Neural progenitor cell (in vitro differentiated cells): ENCODE data around the gene UPP2. TPM values are rescaled to one million over a fixed set of nuclear protein-coding genes. Genes with fewer than 3 reads are reported as not detected.

Experiments used
- DNase-seq: peaks from one replicate; pipeline ENCODE4 v3.0.0-alpha.2; 2016; ENCODE audit warnings: low spot score
- H2AFZ ChIP-seq: fragments of 200-600 bp; sonication (generic); replicated peaks from 2 replicates; pipeline ENCODE4 v1.6.1; 2016; ENCODE audit warnings: antibody characterized with exemption
- H3F3A ChIP-seq: fragments of 200-600 bp; sonication (generic); 2 replicates; pipeline ENCODE4 v1.6.1; 2016; ENCODE audit warnings: antibody characterized with exemption, low read depth
- H3K27ac ChIP-seq: fragments of 200-600 bp; sonication (generic); 2 replicates; pipeline ENCODE4 v1.5.1; 2016; ENCODE audit warnings: mild to moderate bottlenecking
- H3K27me3 ChIP-seq: fragments of 200-600 bp; sonication (generic); 2 replicates; pipeline ENCODE4 v1.6.1; 2016; ENCODE audit warnings: mild to moderate bottlenecking, moderate library complexity
- H3K36me3 ChIP-seq: fragments of 200-600 bp; sonication (generic); 2 replicates; pipeline ENCODE4 v1.5.1; 2016
- H3K4me1 ChIP-seq: fragments of 200-600 bp; sonication (generic); 2 replicates; pipeline ENCODE4 v1.6.1; 2016; ENCODE audit warnings: mixed run types
- H3K4me2 ChIP-seq: fragments of 200-600 bp; sonication (generic); 2 replicates; pipeline ENCODE4 v1.6.1; 2016
- H3K4me3 ChIP-seq: fragments of 200-600 bp; sonication (generic); 2 replicates; pipeline ENCODE4 v1.5.1; 2016
- H3K79me2 ChIP-seq: fragments of 200-600 bp; sonication (generic); 2 replicates; pipeline ENCODE4 v1.6.1; 2016; ENCODE audit warnings: low read depth
- H3K9ac ChIP-seq: fragments of 200-600 bp; sonication (generic); 2 replicates; pipeline ENCODE4 v1.6.1; 2016
- H3K9me3 ChIP-seq: fragments of 200-600 bp; sonication (generic); 2 replicates; pipeline ENCODE4 v1.5.1; 2016; ENCODE audit warnings: low read depth
- H4K20me1 ChIP-seq: fragments of 200-600 bp; sonication (generic); 2 replicates; pipeline ENCODE4 v1.6.1; 2016; ENCODE audit warnings: low read depth
- H3K27ac Mint-ChIP-seq: 3 replicates; pipeline ENCODE4 v1.8.0; 2021; ENCODE audit warnings: mixed read lengths
- H3K27me3 Mint-ChIP-seq: 2 replicates; pipeline ENCODE4 v1.8.0; 2022; ENCODE audit warnings: low read depth, mild to moderate bottlenecking, inconsistent platforms, moderate library complexity, mixed read lengths; ENCODE audit not compliant: insufficient read depth
- H3K36me3 Mint-ChIP-seq: 3 replicates; pipeline ENCODE4 v1.8.0; 2021; ENCODE audit warnings: mixed read lengths
- H3K4me1 Mint-ChIP-seq: 3 replicates; pipeline ENCODE4 v1.8.0; 2021; ENCODE audit warnings: mixed read lengths
- H3K4me3 Mint-ChIP-seq: 3 replicates; pipeline ENCODE4 v1.8.0; 2021; ENCODE audit warnings: mild to moderate bottlenecking, moderate library complexity, mixed read lengths
- H3K9me3 Mint-ChIP-seq: 3 replicates; pipeline ENCODE4 v1.8.0; 2020; ENCODE audit warnings: mixed read lengths
- CTCF ChIP-seq: fragments of 200-600 bp; sonication (generic); IDR thresholded peaks from 2 replicates; pipeline ENCODE4 v1.5.1; 2017; ENCODE audit warnings: antibody characterized with exemption, mild to moderate bottlenecking
- EZH2 ChIP-seq: fragments of 200-600 bp; sonication (generic); IDR thresholded peaks from 2 replicates; pipeline ENCODE4 v1.6.1; 2017; ENCODE audit warnings: antibody characterized with exemption, mild to moderate bottlenecking, moderate library complexity
- EZH2phosphoT487 ChIP-seq: fragments of 200-600 bp; sonication (generic); IDR thresholded peaks from 2 replicates; pipeline ENCODE4 v1.6.1; 2017; ENCODE audit warnings: antibody characterized with exemption
- total RNA-seq: library from RNA; depleted of rRNA; stranded (reverse); fragments of >200 nt; gene quantifications from 2 replicates; pipeline ENCODE4 v1.2.3, GENCODE V29; 2015; ENCODE audit warnings: low replicate concordance

UPP2 gene
- total RNA-seq, 1 donor from 2014 or later: not detected

GRCh38 chr2:158174495-158174894, 72.8 kb downstream of the UPP2 start:
- no peaks in the 10 kb centered on the region for H3K79me2 ChIP-seq
- no peaks in the 10 kb centered on the region for H4K20me1 ChIP-seq
- H3K4me3 ChIP-seq: no peak overlapping the region
- Mint-ChIP-seq H3K4me3 (no peak overlapping the region), H3K9me3 (no peaks in the 10 kb centered on the region), H3K36me3 (no peaks in the 10 kb centered on the region), H3K27me3 (no peaks in the 10 kb centered on the region), H3K27ac (no peak overlapping the region), H3K4me1 (peaks cover 9% of the 10 kb centered on the region)
- H2AFZ ChIP-seq: no peak overlapping the region
- no peaks in the 10 kb centered on the region for H3K36me3 ChIP-seq
- H3K9ac ChIP-seq: no peak overlapping the region
- H3K27ac ChIP-seq: no peak overlapping the region
- DNase-seq: no peak
- no peaks in the 10 kb centered on the region for H3K9me3 ChIP-seq
- TF ChIP-seq EZH2phosphoT487 (no peak), EZH2 (no peak), CTCF (no peak)
- no peaks in the 10 kb centered on the region for H3F3A ChIP-seq
- H3K4me2 ChIP-seq: no peak overlapping the region
- peaks cover 7% of the 10 kb centered on the region for H3K4me1 ChIP-seq
- no peaks in the 10 kb centered on the region for H3K27me3 ChIP-seq

- Histone ChIP-seq H3K9ac (no peak overlapping the region), H4K20me1 (no peaks in the 10 kb centered on the region), H3K36me3 (no peaks in the 10 kb centered on the region), H3K4me2 (no peak overlapping the region), H3F3A (no peaks in the 10 kb centered on the region), H3K4me1 (peaks cover 7% of the 10 kb centered on the region), H3K4me3 (no peak overlapping the region), H2AFZ (no peak overlapping the region), H3K27me3 (no peaks in the 10 kb centered on the region), H3K27ac (no peak overlapping the region), H3K79me2 (no peaks in the 10 kb centered on the region), H3K9me3 (no peaks in the 10 kb centered on the region)
- Mint-ChIP-seq H3K9me3 (no peaks in the 10 kb centered on the region), H3K27ac (no peak overlapping the region), H3K36me3 (no peaks in the 10 kb centered on the region), H3K27me3 (no peaks in the 10 kb centered on the region), H3K4me3 (no peak overlapping the region), H3K4me1 (peaks cover 9% of the 10 kb centered on the region)
- DNase-seq: no peak
- TF ChIP-seq CTCF (no peak), EZH2 (no peak), EZH2phosphoT487 (no peak)
Observed at GRCh38 chr2:158174956-158175355, 73.3 kb downstream of the UPP2 start.

- H3K4me1 Mint-ChIP-seq: peaks cover 19% of the 10 kb centered on the region
- Histone ChIP-seq H3K4me3 (no peak overlapping the region), H3K9ac (no peak overlapping the region), H4K20me1 (no peaks in the 10 kb centered on the region), H3K9me3 (no peaks in the 10 kb centered on the region), H3K27me3 (no peaks in the 10 kb centered on the region), H3F3A (no peaks in the 10 kb centered on the region), H3K4me1 (peaks cover 7% of the 10 kb centered on the region), H2AFZ (no peak overlapping the region), H3K36me3 (no peaks in the 10 kb centered on the region), H3K27ac (no peak overlapping the region), H3K79me2 (no peaks in the 10 kb centered on the region), H3K4me2 (no peak overlapping the region)
- H3K4me3 Mint-ChIP-seq: no peak overlapping the region
- H3K27ac Mint-ChIP-seq: no peak overlapping the region
- no peaks in the 10 kb centered on the region for H3K9me3 Mint-ChIP-seq
- H3K27me3 Mint-ChIP-seq: peaks cover 2% of the 10 kb centered on the region
- TF ChIP-seq EZH2 (no peak), EZH2phosphoT487 (no peak), CTCF (no peak)
- no peaks in the 10 kb centered on the region for H3K36me3 Mint-ChIP-seq
- DNase-seq: no peak
Observed at GRCh38 chr2:158178646-158179045, 77.0 kb downstream of the UPP2 start.

- H3K4me3 Mint-ChIP-seq: no peak overlapping the region
- Histone ChIP-seq H4K20me1 (no peaks in the 10 kb centered on the region), H3K9me3 (no peaks in the 10 kb centered on the region), H3K4me2 (no peak overlapping the region), H3F3A (no peaks in the 10 kb centered on the region), H3K27ac (no peak overlapping the region), H3K36me3 (no peaks in the 10 kb centered on the region), H3K27me3 (no peaks in the 10 kb centered on the region), H3K4me1 (peaks cover 7% of the 10 kb centered on the region), H3K4me3 (no peak overlapping the region), H3K79me2 (no peaks in the 10 kb centered on the region), H2AFZ (no peak overlapping the region), H3K9ac (no peak overlapping the region)
- H3K27me3 Mint-ChIP-seq: peaks cover 2% of the 10 kb centered on the region
- H3K4me1 Mint-ChIP-seq: peaks cover 23% of the 10 kb centered on the region
- H3K27ac Mint-ChIP-seq: no peak overlapping the region
- H3K9me3 Mint-ChIP-seq: no peaks in the 10 kb centered on the region
- DNase-seq: no peak
- peak; percentile 46 for TF ChIP-seq CTCF
- no peak for TF ChIP-seq EZH2phosphoT487
- H3K36me3 Mint-ChIP-seq: no peaks in the 10 kb centered on the region
Observed at GRCh38 chr2:158179660-158180059, 78.0 kb downstream of the UPP2 start.
